Calu3 (cell line): ENCODE measurements around the gene ACOXL. TPM values are rescaled to one million over a fixed set of nuclear protein-coding genes. Genes with fewer than 3 reads are reported as not detected.

Experiments used
- BruUV-seq: library from RNA; stranded (reverse); fragments of 400-500 nt; replicated peaks from 2 replicates; lab custom pipeline; 2021; lab: Mats Ljungman, UMichigan
- CTCF ChIA-PET: fragments of 300-600 bp; sonication (Branson Sonifier 250); formaldehyde crosslinking; loops from one replicate; lab custom pipeline; 2022; ENCODE audit warnings: antibody characterized with exemption; lab: Charles Lee
- DNase-seq: peaks from one replicate; pipeline ENCODE4 v3.0.0; 2022
- H3K27ac Mint-ChIP-seq: one replicate; pipeline ENCODE4 v1.8.0; 2022; ENCODE audit warnings: mixed read lengths; ENCODE audit not compliant: unreplicated experiment
- H3K27me3 Mint-ChIP-seq: one replicate; pipeline ENCODE4 v1.8.0; 2022; ENCODE audit warnings: mixed read lengths; ENCODE audit not compliant: unreplicated experiment
- H3K36me3 Mint-ChIP-seq: one replicate; pipeline ENCODE4 v1.8.0; 2022; ENCODE audit warnings: mild to moderate bottlenecking, moderate library complexity, mixed read lengths; ENCODE audit not compliant: insufficient read depth, unreplicated experiment
- H3K4me1 Mint-ChIP-seq: one replicate; pipeline ENCODE4 v1.8.0; 2022; ENCODE audit warnings: mild to moderate bottlenecking, low read depth, mixed read lengths; ENCODE audit not compliant: unreplicated experiment
- H3K4me3 Mint-ChIP-seq: one replicate; pipeline ENCODE4 v1.8.0; 2022; ENCODE audit warnings: mild to moderate bottlenecking, low read depth, moderate library complexity, mixed read lengths; ENCODE audit not compliant: unreplicated experiment
- H3K9me3 Mint-ChIP-seq: one replicate; pipeline ENCODE4 v1.8.0; 2022; ENCODE audit warnings: low read depth, mixed read lengths; ENCODE audit not compliant: unreplicated experiment
- intact Hi-C: fragments of 100-400 bp; cut with micrococcal nuclease; formaldehyde crosslinking; loops from one replicate; pipeline ENCODE4 v1.10.0; 2022; ENCODE audit not compliant: unreplicated experiment
- total RNA-seq: library from RNA; stranded (reverse); gene quantifications from 2 replicates; pipeline ENCODE4 v1.2.3, GENCODE V29; 2022
- TF ChIP-seq, protein P1 (sequence below): fragments of 200-600 bp; IDR thresholded peaks from one replicate; pipeline ENCODE4 v1.8.0; 2022; ENCODE audit warnings: antibody characterized with exemption; ENCODE audit not compliant: unreplicated experiment

The ACOXL gene
- total RNA-seq, 1 experiment from 2014 or later = 2.7 TPM

GRCh38 chr2:111053266-111053665 lies 320.9 kb downstream of the ACOXL start:
- TF ChIP-seq, protein P1, sequence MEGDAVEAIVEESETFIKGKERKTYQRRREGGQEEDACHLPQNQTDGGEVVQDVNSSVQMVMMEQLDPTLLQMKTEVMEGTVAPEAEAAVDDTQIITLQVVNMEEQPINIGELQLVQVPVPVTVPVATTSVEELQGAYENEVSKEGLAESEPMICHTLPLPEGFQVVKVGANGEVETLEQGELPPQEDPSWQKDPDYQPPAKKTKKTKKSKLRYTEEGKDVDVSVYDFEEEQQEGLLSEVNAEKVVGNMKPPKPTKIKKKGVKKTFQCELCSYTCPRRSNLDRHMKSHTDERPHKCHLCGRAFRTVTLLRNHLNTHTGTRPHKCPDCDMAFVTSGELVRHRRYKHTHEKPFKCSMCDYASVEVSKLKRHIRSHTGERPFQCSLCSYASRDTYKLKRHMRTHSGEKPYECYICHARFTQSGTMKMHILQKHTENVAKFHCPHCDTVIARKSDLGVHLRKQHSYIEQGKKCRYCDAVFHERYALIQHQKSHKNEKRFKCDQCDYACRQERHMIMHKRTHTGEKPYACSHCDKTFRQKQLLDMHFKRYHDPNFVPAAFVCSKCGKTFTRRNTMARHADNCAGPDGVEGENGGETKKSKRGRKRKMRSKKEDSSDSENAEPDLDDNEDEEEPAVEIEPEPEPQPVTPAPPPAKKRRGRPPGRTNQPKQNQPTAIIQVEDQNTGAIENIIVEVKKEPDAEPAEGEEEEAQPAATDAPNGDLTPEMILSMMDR = no peak
- CTCF ChIA-PET = no interaction called here
- BruUV-seq = no TSS peak
- Mint-ChIP-seq H3K27ac (no peak overlapping the region), H3K4me1 (peaks cover 9% of the 10 kb centered on the region), H3K9me3 (no peaks in the 10 kb centered on the region), H3K27me3 (peaks cover 8% of the 10 kb centered on the region), H3K36me3 (no peaks in the 10 kb centered on the region), H3K4me3 (no peak overlapping the region)
- DNase-seq = no peak
- intact Hi-C loops = no loop called here

DNA sequence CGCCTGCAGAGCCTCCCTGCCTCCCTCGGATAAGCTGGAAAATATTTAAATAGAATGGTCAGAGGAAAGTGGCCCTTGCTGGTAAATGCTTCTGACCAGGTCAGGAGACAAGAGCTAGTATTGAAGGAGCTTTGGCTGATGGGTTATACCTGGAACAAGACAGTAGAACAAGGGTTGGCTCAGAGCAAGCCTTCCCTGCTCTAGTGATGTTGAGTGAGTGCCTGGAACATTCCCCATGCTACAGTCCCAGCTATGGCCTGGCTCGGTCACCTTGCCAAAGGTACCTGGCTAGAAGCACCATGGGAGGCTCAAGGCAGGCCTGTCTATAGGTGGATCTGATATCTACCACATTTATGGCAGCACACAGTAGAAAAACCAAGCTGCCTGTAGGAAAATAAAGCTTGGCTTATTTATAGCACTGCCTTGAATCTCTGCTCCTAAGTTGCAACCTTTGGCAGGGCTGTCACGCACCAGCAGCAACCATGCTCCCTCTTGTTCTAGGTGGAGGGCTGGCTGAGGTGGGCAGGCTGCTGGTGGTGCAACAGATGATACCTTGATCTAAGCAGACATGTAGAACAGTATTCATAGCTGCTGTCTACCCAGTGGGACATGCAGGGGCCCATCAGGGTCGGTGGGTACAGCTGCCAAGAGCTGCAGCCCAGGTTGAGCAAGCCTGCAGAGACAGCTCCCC lies 321.6 kb downstream of the ACOXL start:
- no TSS peak for BruUV-seq
- Mint-ChIP-seq H3K4me1 (peaks cover 9% of the 10 kb centered on the region), H3K27ac (no peak overlapping the region), H3K36me3 (no peaks in the 10 kb centered on the region), H3K4me3 (no peak overlapping the region), H3K9me3 (no peaks in the 10 kb centered on the region), H3K27me3 (peaks cover 8% of the 10 kb centered on the region)
- intact Hi-C loops = no loop called here
- CTCF ChIA-PET = no interaction called here
- TF ChIP-seq, protein P1 = no peak
- no peak for DNase-seq

DNA sequence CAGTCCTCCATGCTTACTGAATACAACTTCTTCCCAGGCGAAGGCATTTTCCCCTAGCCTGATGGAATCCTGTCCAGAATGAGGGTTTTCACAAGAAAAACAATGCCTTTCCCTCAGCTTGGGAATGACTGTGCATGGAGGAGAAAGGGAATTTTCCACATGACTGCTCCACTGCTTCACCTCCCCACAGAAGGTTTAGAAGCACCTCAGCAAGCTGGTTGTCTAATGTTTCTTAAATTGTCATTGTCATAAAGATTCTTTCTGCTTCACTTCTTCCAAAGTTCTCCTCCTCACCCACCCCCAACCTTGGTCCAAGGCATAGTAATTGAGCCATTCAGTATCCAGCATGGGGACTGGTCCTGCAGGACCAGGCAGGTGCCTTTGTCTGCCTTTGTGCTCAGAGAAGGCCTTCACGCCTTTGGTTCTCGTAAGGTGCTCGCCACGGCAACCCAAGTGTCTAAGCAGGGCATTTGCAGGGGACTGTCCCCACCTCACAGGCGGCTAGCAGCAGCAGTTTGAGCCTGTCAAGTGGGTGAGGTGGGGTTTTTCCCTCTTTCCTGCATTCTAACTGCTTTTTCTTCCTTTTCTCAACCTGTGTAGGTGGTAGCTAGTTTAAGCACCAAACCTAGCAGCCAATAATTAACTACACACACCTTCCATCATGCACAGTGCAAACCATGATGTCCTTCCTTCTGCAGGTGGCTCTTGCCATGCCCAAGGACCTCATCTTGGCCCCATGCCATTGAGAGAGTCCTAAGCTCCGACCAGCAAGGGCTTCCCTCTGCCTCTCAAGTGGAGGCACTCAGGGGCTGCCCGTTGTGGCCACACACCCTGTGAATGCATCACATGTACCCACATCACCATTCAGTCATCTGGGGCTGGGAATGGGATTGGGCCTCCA lies 322.7 kb downstream of the ACOXL start:
- no TSS peak for BruUV-seq
- Mint-ChIP-seq H3K36me3 (no peaks in the 10 kb centered on the region), H3K27ac (no peak overlapping the region), H3K4me3 (no peak overlapping the region), H3K4me1 (peaks cover 9% of the 10 kb centered on the region), H3K27me3 (peaks cover 8% of the 10 kb centered on the region), H3K9me3 (no peaks in the 10 kb centered on the region)
- intact Hi-C loops = no loop called here
- CTCF ChIA-PET = no interaction called here
- no peak for DNase-seq
- TF ChIP-seq, protein P1 = no peak

- H3K4me1 Mint-ChIP-seq = peaks cover 9% of the 10 kb centered on the region
- peaks cover 2% of the 10 kb centered on the region for H3K9me3 Mint-ChIP-seq
- BruUV-seq = no TSS peak
- TF ChIP-seq, protein P1 = no peak
- H3K4me3 Mint-ChIP-seq = no peak overlapping the region
- DNase-seq = no peak
- CTCF ChIA-PET = no interaction called here
- intact Hi-C loops = no loop called here
- H3K36me3 Mint-ChIP-seq = no peaks in the 10 kb centered on the region
- H3K27me3 Mint-ChIP-seq = peaks cover 8% of the 10 kb centered on the region
- no peak overlapping the region for H3K27ac Mint-ChIP-seq
Observed at GRCh38 chr2:111055735-111056134, 323.4 kb downstream of the ACOXL start.
